Thyroid gland (tissue), 4 donors: ENCODE measurements around the gene SPR.
A peak's percentile ranks its signal among the peaks of the same experiment; 100 is the strongest.

ENCODE experiments used
- CTCF ChIP-seq, 6 experiments: fragments of 200-600 bp in 3 of 6; fragments of 450-650 bp in 3 of 6; sonication (generic) in 3 of 6; IDR thresholded peaks; one replicate each; pipeline ENCODE4 v1.5.1; 2016 to 2019; ENCODE audit warnings: antibody characterized with exemption in 6 of 6, mild to moderate bottlenecking in 2 of 6, inconsistent platforms in 1 of 6, moderate library complexity in 1 of 6
- POLR2A ChIP-seq, 2 donors: fragments of 450-650 bp; IDR thresholded peaks; one replicate each; pipeline ENCODE4 v1.6.1; 2017; ENCODE audit warnings: antibody characterized with exemption in 2 of 2, mild to moderate bottlenecking in 2 of 2, moderate library complexity in 1 of 2

DNA sequence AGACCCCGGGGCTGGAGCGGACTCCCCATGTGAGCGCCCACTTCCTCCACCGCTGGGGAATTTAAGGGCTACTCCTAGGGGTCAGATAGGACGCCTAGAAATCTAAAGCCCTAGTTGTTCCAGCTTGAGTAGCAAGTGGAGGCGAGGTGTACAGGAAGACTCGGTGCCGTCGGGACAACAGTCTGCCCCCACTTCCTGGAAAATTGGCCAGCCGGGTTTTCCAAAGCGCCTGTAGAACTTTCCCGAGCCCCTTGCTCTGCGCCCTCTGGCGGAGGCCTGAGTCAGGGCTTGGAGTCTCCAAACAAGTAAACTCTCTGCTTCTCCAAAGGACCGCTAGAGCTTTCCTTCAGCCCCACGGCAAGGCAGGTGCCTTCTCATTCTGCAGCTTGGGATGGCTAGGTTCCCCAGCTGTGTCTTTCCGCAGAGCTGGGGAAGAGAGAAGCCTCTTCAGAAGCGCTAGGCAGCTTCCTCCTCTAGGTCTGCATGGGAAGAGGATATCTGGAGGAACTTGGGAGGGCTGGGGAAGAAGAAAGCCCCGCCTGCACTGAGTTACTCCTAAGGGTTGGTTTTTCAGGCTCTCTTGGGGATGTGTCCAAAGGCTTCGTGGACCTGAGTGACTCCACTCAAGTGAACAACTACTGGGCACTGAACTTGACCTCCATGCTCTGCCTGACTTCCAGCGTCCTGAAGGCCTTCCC lies 681 bp downstream of the SPR start:
- no peak for TF ChIP-seq POLR2A (IDR thresholded peaks at IDR 0.05)
- TF ChIP-seq CTCF (IDR thresholded peaks at IDR 0.05): peak; percentile 70 to 95 (median 77)
